Measurements from ENCODE around the gene SH3RF1. TPM values are rescaled to one million over a fixed set of nuclear protein-coding genes. Genes with fewer than 3 reads are reported as not detected.

Gene SH3RF1
- total and polyA plus RNA-seq, 7 donors = 8.2 to 20.8 (median 12.5) TPM

DNA sequence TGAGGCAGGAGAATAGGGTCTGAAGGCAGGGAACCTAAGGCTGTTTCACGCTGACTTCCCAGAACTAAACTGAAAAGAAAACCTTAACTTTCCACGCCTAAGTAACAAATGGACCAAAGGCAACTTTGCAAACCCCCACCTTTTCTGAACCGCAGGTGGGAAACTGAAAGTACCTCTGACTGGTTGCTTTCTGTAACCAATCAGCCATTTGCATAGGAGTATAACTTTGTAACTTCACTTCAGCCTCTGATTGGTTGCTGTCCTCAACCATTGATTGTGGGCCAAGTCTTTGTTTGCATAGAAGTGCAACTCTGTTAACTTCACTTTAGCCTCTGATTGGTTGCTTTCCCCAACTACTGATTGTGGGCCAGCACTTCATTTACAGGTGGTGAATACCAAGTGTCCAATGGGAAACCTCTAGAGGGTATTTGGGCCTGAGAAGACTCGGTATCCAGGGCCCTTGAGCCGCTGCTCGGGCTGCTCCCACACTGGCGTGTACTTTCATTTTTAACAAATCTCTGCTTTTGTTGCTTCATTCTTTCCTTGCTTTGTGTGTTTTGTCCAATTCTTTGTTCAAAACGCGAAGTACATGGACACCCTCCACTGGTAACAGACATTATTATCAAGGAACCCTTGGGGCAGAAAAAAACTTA is 139.1 kb downstream of the SH3RF1 start:
- no peak for DNase-seq
- H3K27ac ChIP-seq = no peak overlapping the region
- no peaks in the 10 kb centered on the region for H3K27me3 ChIP-seq
- TF ChIP-seq EP300 (IDR thresholded peaks at IDR 0.05) (no peak), POLR2A (IDR thresholded peaks at IDR 0.05) (no peak), POLR2AphosphoS5 (IDR thresholded peaks at IDR 0.05) (no peak)
- TF ChIP-seq, protein P1, sequence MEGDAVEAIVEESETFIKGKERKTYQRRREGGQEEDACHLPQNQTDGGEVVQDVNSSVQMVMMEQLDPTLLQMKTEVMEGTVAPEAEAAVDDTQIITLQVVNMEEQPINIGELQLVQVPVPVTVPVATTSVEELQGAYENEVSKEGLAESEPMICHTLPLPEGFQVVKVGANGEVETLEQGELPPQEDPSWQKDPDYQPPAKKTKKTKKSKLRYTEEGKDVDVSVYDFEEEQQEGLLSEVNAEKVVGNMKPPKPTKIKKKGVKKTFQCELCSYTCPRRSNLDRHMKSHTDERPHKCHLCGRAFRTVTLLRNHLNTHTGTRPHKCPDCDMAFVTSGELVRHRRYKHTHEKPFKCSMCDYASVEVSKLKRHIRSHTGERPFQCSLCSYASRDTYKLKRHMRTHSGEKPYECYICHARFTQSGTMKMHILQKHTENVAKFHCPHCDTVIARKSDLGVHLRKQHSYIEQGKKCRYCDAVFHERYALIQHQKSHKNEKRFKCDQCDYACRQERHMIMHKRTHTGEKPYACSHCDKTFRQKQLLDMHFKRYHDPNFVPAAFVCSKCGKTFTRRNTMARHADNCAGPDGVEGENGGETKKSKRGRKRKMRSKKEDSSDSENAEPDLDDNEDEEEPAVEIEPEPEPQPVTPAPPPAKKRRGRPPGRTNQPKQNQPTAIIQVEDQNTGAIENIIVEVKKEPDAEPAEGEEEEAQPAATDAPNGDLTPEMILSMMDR (IDR thresholded peaks at IDR 0.05) = no peak
- peaks cover 0 to 52% (median 7%) of the 10 kb centered on the region in 4 donors for H3K36me3 ChIP-seq
- intact Hi-C loops (cut with DNase I) = no loop called here
- no peak overlapping the region for H3K4me3 ChIP-seq
- H3K4me1 ChIP-seq = peaks cover 0 to 11% (median 5%) of the 10 kb centered on the region in 4 donors
- no peaks in the 10 kb centered on the region for H3K9me3 ChIP-seq
- 95% methylated on average over 9 of the region's 9 CpGs for WGBS, 2 donors

DNA sequence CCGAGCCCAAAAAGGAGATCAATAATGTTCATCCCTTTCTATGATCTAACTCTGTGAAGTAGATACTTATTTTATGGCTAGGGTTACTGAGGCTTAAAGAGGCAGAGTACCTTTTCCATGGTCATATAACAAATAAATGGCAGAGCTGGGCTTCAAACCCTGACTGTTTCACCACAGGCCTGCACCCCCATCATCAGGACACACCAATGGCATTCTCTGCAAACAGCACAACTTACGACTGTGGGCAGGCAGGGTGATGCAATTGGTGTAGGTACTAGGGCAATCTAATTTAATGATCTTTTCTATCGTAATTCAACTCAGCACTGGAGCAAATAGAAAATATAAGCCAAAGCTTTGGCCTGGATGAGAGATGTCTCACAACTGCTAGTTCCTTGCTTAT is 141.9 kb downstream of the SH3RF1 start:
- Histone ChIP-seq H3K36me3 (peaks cover 0 to 37% (median 7%) of the 10 kb centered on the region in 4 donors), H3K4me1 (peaks cover 0 to 2% (median under 1%) of the 10 kb centered on the region in 4 donors), H3K27me3 (no peaks in the 10 kb centered on the region), H3K4me3 (no peak overlapping the region), H3K9me3 (no peaks in the 10 kb centered on the region), H3K27ac (no peak overlapping the region)
- no peak for DNase-seq
- 39 to 73% methylated on average over 3 of the region's 3 CpGs for WGBS, 2 donors
- TF ChIP-seq POLR2AphosphoS5 (IDR thresholded peaks at IDR 0.05) (no peak), POLR2A (IDR thresholded peaks at IDR 0.05) (no peak), EP300 (IDR thresholded peaks at IDR 0.05) (no peak)
- TF ChIP-seq, protein P1 (IDR thresholded peaks at IDR 0.05) = no peak
- intact Hi-C loops (cut with DNase I) = no loop called here

DNA sequence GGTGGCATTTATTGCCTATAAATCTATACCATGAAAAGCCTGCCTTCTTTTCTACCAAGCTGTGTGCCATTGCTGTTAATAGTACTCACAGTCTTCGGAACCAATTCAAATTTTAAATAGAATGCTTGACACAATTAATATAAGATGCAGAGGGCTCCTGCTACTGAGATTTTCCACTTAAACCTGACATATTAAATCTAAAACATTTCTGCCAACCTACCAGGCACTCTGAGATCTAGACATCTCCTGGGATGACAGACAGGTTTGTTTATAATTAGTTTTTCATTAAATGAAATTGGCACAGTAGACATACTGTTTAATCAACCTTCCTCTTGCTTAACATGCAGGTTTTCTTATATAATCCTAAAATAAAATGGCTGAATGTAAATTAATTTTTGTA is 143.4 kb downstream of the SH3RF1 start:
- WGBS, 2 donors = 99 to 100% methylated on average over 1 of the region's 1 CpG
- TF ChIP-seq POLR2A (IDR thresholded peaks at IDR 0.05) (no peak), POLR2AphosphoS5 (IDR thresholded peaks at IDR 0.05) (no peak), EP300 (IDR thresholded peaks at IDR 0.05) (no peak)
- TF ChIP-seq, protein P1 (IDR thresholded peaks at IDR 0.05) = no peak
- Histone ChIP-seq H3K4me3 (no peak overlapping the region), H3K4me1 (no peaks in the 10 kb centered on the region), H3K36me3 (peaks cover 0 to 35% (median 7%) of the 10 kb centered on the region in 4 donors), H3K27me3 (no peaks in the 10 kb centered on the region), H3K9me3 (no peaks in the 10 kb centered on the region), H3K27ac (no peak overlapping the region)
- DNase-seq = no peak
- intact Hi-C loops (cut with DNase I) = no loop called here

DNA sequence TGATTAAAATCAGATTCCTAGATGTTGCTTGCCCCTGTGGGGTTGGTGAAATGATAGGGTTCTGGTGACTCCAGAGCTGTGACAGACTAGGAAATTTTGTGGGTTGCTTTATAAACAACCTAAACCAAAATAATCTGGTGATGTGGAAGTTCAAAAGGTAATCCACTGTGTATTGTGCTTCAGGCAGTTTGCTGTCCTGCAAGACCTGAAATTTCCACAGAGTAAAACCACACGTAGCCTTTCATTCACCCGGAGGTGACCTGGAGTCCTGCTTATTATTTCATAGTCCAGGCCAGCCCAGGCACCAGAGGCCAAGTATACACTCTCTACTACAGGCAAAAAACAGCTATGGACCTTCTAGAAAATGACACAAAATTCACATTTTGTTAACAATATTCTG is 146.1 kb downstream of the SH3RF1 start:
- Histone ChIP-seq H3K36me3 (peaks cover 0 to 38% (median 6%) of the 10 kb centered on the region in 4 donors), H3K4me1 (no peaks in the 10 kb centered on the region), H3K4me3 (no peak overlapping the region), H3K27ac (no peak overlapping the region), H3K27me3 (no peaks in the 10 kb centered on the region), H3K9me3 (no peaks in the 10 kb centered on the region)
- TF ChIP-seq, protein P1 (IDR thresholded peaks at IDR 0.05) = no peak
- TF ChIP-seq POLR2AphosphoS5 (IDR thresholded peaks at IDR 0.05) (no peak), POLR2A (IDR thresholded peaks at IDR 0.05) (no peak), EP300 (IDR thresholded peaks at IDR 0.05) (no peak)
- DNase-seq = no peak
- intact Hi-C loops (cut with DNase I) = no loop called here
- 88 to 91% methylated on average over 2 of the region's 2 CpGs for whole genome bisulfite sequencing, 2 donors

DNA sequence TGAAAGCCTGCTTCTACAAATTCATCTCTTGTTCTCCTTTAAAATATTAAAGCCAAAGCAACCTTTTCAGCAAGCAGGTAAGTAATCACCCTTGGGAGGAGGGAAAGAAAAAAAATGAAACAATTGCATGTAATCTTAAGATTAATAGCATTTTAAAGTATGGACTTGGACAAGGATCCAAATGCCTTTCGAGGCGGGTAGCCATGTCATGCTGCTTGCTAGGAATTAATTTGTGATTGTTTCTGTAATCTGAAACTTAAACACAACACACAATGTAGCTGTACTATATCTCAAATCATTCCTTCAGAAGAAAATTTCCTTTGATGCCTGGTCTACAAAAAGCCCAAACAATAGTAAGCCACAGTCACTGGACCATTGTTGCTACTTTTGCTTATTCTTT is 148.3 kb downstream of the SH3RF1 start:
- H3K9me3 ChIP-seq = no peaks in the 10 kb centered on the region
- 87 to 98% methylated on average over 2 of the region's 2 CpGs for WGBS, 2 donors
- intact Hi-C loops (cut with DNase I) = no loop called here
- H3K27ac ChIP-seq = no peak overlapping the region
- no peak overlapping the region for H3K4me3 ChIP-seq
- TF ChIP-seq, protein P1 (IDR thresholded peaks at IDR 0.05) = no peak
- TF ChIP-seq POLR2AphosphoS5 (IDR thresholded peaks at IDR 0.05) = no peak
- TF ChIP-seq EP300 (IDR thresholded peaks at IDR 0.05) = no peak
- TF ChIP-seq POLR2A (IDR thresholded peaks at IDR 0.05) = no peak
- no peak for DNase-seq
- H3K27me3 ChIP-seq = no peaks in the 10 kb centered on the region
- peaks cover 0 to 25% (median 5%) of the 10 kb centered on the region in 4 donors for H3K36me3 ChIP-seq
- no peaks in the 10 kb centered on the region for H3K4me1 ChIP-seq

Data from sigmoid colon (tissue), 7 donors.